GM19372 (cell line): Measurements from ENCODE around the gene LYPD3.
"Not testable (repeated sequence)": the region's sequence is repeated elsewhere in the genome, so short reads cannot be mapped to it uniquely, and the experiment has no call there.

Experiments used
- ATAC-seq: cut with Tn5 transposase; IDR thresholded peaks from one replicate; pipeline ENCODE4 v1.9.1; 2021; ENCODE audit warnings: mild to moderate bottlenecking, low read depth, moderate library complexity; ENCODE audit not compliant: unreplicated experiment

Gene LYPD3

DNA sequence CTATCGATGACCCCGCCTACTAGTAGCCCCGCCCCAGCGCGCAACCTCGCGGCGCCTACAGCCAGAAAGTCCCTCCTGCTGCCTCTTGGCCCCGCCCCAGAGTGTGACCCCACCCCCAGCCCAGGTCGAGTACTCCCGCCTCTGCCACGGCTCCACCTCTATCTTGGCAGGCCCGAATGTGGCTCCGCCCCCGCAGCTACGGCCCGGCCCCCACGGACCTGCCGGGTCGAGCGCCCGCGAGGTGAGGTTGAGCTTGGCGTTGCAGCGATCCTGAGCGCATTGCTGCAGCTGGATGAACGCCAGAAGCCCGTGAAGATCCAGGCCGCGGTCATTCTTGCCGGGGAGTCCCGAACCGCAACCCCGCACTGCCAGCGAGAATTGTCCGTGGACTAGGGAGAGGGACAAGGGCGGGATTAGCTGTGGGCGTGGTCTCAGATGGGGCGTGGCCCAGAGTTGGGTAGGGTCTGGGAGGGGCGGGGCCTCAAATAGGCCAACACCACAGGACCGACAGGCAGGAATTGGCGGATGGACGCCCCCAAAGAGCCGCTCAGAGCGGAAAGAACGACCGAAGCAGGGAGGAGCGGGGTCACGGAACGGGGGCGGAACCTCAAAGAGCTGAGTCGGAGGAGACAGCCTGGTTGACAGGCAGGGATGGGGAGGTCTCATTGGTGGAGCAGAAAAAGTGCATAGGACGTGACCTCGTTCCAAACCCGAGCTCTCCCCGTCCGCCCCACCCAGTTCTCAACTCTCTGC lies 1.9 kb downstream of the LYPD3 start:
- peak; percentile 77 for ATAC-seq

DNA sequence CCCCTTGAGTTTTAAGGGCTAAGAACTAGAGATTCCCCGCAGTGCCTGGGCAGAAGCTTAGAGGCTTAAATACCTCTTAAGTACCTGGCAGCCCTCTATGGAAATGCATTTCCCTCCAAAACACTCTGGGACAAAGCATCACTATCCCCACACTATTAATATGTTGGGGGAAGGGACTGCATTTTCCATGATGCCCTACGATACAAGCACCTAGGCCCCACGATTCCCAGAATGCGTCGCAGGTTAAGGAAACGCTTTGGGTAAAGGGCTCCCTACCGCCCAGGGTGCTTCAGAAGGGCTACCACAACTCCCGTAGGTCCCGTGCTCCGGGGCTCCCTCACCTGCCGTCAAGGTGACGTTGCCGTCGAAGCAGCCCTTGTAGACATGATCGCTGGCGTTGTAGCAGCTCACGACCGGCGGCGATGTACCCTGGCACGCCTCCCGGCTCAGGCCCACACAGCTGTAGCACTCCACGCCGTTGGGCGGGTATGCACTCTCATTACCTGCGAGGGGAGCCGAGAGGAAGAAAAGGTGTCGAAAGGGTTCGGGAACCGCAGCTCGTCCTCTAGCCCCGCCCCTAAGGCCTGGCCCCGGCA lies 2.5 kb downstream of the LYPD3 start:
- no peak for ATAC-seq

GRCh38 chr19:43462383-43462782 lies 3.0 kb downstream of the LYPD3 start:
- ATAC-seq: no peak

GRCh38 chr19:43461303-43461702 lies 4.1 kb downstream of the LYPD3 start:
- ATAC-seq: no peak

DNA sequence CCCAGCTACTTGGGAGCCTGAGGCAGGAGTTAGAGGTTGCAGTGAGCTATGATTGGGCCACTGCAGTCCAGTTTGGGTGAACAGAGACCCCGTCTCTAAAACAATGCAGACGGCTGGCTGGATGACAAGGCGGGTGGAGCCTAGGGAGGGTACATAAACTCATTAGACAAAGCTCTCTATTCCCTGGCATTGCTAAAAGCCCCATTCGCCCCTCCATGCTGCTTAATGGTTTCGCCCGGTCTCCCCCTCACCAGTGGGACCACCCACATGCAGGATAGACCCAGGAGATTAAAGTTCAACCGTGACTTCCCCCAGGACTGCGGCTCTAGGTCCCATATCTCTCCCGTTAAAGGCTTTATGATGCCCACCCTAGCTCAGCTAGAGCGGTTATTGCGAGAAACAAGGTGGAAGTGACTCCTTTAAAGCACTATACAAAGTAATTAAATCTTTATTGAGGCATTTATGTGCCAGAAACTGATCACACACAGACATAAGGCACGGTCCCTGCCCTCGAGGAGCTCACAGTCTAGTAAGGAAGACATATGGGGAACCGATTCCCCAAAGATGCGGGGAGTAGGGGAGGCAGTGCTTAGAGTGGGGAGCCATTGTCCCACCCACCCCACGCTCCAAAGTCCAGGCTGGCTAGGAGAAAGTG lies 4.9 kb downstream of the LYPD3 start:
- no peak for ATAC-seq

GRCh38 chr19:43457809-43458208 lies 7.6 kb downstream of the LYPD3 start:
- ATAC-seq: no peak

DNA sequence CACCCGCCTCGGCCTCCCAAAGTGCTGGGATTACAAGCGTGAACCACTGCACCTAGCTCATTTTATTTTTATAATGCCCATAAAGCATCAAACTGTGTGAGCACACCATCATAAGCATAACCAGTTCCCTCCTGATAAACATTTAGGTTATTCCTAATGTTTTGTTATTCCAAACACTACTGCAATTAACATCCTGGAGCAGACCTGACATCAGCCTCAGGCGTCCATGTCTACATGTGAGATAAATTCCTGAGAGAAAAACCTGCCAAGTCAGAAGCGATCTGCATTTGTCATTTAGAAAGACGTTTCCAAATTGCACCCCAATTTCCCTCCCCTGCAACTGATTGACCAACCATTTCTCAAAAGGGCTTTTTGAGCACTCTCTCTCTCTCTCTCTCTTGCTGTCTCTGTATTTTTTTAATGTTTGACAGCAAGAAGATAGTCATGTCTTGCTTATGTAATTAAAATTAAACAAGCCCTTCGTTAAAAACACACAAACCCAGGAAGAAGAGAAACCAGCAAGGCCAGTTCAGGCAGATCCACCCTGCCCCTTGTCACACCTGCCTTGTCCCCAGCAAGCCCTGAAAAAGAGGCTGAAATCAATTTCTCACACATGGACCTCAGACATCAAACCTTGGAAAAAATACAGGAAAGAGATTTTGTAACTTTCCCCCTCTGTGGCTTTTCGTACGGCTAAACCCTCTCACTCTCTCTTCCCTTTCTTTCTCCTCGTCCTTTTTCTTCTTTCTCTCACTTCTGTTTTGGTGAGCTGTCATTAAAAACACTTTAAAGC lies 9.9 kb downstream of the LYPD3 start:
- no peak for ATAC-seq

GRCh38 chr19:43454031-43454430 lies 11.4 kb downstream of the LYPD3 start:
- no peak for ATAC-seq

DNA sequence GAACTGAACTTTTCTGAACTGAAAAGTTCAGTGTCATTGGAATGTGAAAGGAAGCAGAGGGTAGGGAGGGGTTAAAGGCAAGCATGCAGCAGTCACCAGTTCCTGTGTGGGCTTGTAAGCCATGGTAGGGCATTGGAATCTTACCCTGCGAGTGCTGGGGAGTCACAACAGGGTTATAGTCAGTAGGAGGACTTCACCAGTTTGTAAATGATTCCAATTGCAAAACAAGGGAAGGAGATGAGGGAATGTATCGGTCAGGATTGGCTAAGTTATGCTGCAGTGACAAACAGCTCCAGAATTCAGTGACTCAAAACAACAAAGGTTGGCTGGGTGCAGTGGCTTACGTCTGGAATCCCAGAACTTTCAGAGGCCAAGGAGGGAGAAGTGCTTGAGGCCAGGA lies 12.8 kb downstream of the LYPD3 start:
- no peak for ATAC-seq

GRCh38 chr19:43450545-43450997 lies 14.8 kb downstream of the LYPD3 start:
- ATAC-seq: no peak

DNA sequence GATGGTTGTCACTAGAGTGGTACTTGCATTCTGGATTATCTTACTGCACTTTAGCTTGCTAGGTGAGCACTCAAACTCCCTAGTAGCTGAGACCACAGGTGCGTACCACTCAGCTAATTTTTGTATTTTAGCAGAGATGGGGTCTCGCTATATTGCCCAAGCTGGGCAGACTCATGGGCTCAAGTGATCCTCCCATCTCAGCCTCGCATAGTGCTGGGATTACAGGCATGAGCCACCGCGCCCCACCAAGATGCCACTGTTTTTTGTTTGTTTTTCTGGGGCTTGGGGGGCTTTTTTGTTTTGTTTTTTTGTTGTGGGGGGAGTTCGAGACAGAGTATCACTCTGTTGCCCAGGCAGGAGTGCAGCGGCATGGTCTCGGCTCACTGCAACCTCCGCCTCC lies 17.8 kb downstream of the LYPD3 start:
- ATAC-seq: no peak

DNA sequence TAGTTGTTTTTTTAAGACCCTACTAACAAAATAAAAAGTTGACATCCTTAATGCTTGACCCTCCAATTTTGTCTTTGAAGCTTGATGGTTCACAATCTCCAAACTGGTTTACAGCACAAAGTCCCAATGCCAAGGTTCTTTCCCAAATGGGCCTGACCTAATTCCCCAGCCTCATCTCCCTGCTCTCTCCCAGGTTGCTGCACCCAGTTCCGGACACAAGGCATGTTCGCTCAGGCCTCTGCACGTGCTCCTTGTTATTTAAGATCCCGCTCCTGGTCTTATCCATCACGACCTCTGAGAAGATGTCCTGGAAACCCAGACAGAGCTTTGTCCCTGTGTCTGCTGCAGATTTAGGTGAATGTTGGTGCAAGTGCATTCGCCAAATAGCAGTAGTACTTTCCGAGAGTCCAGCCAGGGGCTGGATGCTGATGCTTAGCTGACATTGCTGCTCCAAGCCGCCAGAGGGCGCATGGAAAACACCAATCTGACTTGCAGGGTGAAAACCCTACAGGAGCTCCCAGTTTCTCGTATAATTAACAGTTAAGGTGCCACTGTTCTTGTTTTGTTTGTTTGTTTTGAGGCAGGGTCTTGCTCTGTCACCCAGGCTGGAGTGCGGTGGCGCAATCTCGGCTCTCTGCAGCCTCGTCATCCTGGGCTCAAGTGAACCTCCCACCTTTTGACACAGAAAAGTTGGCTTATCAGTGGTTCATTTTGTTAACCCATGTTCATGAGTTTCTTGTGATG lies 18.5 kb downstream of the LYPD3 start:
- ATAC-seq: no peak

- no peak for ATAC-seq
Observed at GRCh38 chr19:43445426-43445825, 20.0 kb downstream of the LYPD3 start.

- ATAC-seq: no peak
Observed at GRCh38 chr19:43444531-43445287, 20.7 kb downstream of the LYPD3 start.

DNA sequence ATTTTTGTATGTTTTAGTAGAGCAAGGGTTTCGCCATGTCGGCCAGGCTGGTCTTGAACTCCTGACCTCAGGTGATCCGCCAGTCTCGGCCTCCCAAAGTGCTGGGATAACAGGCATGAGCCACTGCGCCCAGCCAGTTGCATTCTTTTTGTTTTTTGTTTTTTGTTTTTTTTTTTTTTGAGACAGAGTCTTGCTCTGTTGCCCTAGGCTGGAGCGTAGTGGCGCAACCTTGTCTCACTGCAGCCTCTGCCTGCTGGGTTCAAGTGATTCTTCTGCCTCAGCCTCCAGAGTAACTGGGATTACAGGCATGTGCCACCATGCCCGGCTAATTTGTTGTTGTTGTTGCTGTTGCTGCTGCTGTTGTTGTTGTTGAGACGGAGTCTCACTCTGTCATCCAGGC lies 21.3 kb downstream of the LYPD3 start:
- not testable (repeated sequence) for ATAC-seq

DNA sequence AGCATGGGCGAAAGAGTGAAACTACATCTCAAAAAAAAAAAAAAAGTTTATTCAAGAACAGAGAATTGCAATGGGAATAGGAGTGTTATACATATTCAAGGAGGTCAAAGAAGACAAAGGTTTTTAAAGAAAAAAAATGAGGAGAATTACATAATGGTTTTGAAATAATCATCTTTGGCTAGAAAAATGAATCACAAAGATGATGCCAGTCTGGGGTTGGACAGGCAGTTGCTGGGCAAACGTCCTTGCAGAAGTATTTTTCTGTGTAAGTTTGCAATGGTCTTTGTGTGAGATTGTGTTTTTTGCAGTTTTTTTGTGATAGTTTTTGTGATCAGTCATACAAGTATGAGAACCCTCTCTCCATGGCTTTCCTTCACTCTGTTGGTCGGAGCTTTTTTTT lies 23.7 kb downstream of the LYPD3 start:
- no peak for ATAC-seq

DNA sequence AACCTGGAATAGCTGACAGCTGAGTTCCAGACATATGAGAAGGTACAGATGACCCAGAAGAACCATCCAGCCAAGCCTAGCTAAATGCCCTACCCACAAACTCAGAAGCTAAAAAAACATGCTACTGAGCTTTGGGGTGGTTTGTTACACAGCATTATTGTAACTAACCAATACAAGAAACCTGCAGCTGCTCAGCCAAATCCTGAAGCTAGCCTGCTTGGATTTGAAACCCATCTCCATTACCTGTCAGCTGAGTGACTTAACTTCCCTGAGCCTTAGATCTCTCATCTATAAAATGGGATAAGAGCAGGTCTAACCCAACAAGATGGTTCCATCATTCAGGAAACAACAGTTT lies 25.7 kb downstream of the LYPD3 start:
- ATAC-seq: no peak

DNA sequence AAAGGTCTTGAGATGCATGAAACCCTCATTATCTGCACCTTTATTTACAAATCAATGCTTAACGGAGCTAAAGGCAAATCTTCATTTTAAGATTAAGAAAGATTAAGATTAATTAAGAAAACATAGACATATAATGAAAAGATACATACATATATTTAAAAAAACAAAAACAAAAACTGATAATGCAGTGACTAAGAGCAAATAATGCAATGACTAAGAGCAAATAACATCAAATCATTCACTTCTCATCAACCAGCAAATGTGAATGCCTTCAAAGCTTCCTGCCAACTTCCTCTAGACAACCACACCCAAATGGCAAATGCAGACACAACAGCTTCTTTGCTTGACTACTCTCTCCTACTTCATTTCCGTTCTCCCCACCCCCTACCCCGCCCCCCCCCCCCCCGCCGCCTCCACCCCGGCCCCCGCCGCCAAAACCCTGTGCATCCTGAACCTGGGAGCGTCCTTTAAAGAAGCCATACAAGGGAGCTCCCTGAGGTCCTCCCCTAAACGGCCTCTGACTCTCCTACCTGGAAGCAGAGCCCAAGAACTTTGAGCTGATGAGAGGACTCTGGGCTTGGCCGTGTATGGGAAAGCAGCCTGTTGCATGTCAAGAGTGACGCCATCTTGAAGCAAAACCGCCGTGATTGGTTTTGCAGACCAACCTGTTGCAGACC lies 26.2 kb downstream of the LYPD3 start:
- ATAC-seq: no peak
